Upper lobe of left lung (tissue), 4 donors: ENCODE results near the gene ZNF836.

Experiments
- POLR2AphosphoS5 ChIP-seq, 2 donors: sonication (generic); formaldehyde crosslinking; IDR thresholded peaks; one replicate each; pipeline ENCODE4 v1.5.1; 2017; ENCODE audit warnings: antibody characterized with exemption in 2 of 2
- TF ChIP-seq, protein P1 (sequence below), 6 experiments: fragments of 450-650 bp in 4 of 6; fragments of 200-600 bp in 2 of 6; sonication (generic) in 2 of 6; IDR thresholded peaks; one replicate each; pipeline ENCODE4 v1.5.1; 2016 to 2019; ENCODE audit warnings: antibody characterized with exemption in 6 of 6

DNA sequence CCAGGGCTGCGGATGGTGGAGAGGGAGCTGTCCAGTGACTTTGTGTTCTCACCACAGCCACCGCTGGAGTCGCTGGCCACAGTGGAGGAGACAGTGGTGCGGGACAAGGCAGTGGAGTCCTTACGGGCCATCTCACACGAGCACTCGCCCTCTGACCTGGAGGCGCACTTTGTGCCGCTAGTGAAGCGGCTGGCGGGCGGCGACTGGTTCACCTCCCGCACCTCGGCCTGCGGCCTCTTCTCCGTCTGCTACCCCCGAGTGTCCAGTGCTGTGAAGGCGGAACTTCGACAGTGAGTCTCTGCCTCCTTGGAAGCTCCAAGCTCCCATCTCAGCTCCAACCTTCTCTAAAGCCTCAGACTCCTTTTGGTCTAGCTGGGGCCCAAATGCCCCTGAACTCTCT is 39.8 kb upstream of the ZNF836 start:
- TF ChIP-seq, protein P1, sequence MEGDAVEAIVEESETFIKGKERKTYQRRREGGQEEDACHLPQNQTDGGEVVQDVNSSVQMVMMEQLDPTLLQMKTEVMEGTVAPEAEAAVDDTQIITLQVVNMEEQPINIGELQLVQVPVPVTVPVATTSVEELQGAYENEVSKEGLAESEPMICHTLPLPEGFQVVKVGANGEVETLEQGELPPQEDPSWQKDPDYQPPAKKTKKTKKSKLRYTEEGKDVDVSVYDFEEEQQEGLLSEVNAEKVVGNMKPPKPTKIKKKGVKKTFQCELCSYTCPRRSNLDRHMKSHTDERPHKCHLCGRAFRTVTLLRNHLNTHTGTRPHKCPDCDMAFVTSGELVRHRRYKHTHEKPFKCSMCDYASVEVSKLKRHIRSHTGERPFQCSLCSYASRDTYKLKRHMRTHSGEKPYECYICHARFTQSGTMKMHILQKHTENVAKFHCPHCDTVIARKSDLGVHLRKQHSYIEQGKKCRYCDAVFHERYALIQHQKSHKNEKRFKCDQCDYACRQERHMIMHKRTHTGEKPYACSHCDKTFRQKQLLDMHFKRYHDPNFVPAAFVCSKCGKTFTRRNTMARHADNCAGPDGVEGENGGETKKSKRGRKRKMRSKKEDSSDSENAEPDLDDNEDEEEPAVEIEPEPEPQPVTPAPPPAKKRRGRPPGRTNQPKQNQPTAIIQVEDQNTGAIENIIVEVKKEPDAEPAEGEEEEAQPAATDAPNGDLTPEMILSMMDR (IDR thresholded peaks at IDR 0.05): no peak
- TF ChIP-seq POLR2AphosphoS5 (IDR thresholded peaks at IDR 0.05): no peak
